Right kidney (tissue), 1 donor: ENCODE results near the gene ZIC4.

Experiments
- DNase-seq: peaks from one replicate; pipeline ENCODE4 v3.0.0-alpha.2; 2016

The ZIC4 gene

DNA sequence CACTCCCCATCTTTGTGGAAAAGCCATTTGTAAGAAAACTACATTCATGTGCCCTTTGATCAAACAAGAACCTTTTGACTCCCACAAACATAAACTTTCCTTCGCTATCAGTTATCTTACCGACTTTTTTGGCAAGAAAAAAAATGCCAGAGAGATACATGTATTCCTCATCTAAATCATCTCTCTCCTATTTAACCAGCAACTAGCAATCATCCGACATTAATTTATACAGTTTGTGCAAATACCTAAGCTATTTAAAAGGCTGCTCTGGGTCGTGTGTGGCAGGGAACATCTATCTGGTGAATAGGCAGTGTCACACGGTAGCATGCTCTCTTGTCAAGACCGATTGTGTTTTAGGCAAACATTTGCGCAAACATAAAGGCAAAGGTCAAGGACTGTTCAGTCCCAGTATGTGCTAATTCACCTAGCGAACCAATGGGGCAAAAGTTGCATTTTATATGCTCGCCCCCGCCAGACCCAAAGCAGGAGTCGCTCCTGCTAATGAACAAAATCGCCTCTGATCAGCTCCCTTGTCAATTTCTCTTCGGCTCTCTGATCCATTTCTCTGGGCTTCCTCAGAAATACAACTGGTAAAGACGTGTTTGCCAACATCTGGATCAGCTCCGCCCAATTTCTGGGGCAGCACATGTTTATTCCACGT is 37.7 kb downstream of the ZIC4 start:
- no peak for DNase-seq

DNA sequence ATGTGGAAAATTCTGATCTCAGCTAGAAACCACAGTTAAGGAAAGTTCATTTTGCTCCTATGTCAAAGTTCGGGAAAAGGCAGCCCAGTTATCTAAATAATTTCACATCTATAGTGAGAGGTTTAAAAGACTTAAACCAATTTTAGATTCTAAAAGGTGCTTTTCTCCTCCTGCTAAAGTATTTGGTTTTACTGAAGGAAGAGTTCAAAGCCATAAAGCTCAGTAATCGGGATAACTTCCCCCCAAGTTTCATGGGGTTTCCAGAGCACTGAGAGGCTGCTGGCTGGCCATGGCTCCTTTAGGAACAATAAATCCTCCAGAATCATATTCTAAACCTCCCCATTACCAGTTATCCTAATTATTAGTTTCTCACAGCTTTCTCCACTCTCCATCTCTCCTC is 38.2 kb downstream of the ZIC4 start:
- no peak for DNase-seq

DNA sequence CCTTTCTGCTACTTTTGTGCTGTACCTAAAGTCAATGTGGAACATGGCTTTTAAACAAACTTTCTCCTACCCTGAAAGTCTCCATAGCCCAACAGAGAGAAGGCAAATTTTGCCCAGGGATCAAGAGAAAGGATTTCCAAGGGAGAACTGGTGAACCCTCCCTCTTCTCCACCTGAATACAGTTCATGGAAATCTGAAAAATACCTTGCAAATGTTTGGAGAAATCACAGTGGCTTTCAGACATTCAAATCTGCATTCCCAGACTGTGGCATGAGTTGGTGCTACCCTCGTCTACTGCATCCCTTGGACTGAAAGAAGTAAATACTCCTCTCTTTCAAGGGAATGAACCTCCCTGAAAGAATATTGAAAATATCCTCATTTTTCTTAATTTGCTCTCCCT is 38.7 kb downstream of the ZIC4 start:
- DNase-seq = no peak

DNA sequence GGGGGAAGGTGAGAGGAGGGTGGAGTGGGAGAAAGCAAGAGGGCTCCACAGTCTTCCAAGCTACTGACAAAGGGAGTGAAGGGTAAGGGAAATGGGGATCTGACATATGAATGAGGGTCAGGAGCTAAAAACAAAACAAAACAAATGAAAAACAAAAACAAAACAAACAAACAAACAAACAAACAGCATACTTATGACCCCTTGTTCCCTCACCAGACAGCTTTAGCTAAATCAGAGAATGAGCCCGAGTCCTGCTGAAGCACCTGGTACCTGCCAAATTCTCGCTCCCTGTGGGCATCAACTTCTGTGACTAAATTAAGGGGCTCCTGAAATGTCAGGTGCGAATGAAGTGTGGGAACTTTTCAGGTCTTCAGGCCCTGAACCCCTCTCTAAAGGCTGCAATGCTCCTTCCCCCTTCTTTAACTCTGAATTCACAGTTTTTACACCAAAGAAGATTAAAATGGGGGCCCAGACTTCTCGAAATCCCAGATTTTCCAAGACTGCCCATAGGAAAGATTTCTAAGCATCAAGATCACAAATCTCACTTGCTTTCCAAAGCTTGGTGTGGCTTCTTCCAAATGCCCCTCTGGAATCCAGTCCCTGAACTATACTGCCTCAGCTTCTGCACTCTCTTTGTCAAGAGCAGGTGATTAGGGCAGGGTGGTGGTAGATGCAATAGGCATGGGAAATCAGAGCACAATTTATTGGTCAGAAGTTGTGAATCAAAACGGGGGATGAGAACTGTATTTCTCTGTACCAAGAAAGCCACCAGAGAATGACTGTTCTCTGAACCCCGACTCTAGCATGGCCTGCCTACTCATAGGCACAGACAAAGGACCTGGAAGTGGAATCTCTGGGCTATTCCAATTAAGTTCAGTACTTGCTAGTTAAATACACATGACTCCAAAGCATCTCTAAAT is 40.9 kb downstream of the ZIC4 start:
- no peak for DNase-seq

DNA sequence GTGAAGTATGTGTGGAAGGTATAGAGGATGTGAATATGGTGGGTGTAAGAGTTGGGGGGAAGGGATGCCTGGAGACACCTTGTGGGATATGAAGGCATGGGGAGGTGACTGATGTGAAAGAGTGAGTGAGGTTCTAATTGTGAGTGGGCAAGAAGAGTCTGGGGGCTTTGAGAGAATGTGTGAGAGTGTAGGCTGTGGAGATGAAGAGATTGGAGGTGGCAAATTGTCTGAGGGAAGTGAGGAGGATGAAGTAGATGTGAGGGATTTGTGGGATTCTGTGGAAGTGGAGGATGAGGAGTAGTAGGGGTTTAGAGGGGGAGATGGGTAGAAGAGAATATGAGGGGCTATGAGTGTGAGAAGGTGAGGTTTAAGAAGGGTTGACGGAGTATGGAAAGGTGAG is 41.6 kb downstream of the ZIC4 start:
- no peak for DNase-seq

DNA sequence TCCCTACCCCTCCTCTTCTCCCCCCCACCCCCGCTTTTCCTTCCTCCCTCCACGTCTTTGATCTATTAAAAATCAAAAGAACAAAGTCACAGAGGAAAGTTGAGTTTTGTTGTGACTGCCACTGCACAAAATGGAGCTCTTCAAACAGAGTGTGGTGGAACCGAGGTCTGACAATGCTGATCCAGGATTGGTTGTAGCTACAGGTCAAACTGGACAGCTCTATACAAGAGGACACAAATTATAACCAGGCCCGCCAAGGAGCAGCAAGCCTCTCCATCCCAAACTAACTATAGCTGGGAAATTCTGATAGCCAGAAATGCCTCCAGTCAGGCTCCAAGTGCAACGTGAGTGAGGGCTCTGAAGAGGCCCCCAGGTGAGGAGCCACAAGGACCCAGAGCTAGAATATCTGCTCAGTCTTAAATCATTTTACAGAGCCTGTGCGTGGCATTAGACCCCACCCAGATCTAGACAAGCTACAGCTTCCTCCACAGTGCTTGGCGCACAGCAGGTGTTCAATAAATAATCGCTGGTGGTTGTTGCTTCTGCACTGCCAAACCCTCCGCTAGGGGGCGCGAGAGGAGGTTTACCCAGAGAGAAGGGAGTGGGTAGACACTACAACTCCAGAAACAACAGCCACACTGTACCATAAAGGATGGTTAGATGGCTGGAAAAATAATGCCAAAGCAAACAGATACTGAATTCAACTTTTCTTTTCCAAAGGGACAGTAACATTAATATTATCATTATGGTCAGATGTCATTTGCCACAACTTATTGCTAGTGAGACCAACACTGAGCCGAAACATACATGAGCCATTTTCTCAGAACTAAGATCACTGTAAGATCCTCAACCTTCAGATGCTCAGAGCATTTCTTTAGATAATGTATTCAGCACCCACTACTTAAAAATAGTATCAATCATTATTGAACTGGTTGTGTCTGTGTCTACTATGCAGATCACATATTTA is 44.6 kb downstream of the ZIC4 start:
- no peak for DNase-seq

DNA sequence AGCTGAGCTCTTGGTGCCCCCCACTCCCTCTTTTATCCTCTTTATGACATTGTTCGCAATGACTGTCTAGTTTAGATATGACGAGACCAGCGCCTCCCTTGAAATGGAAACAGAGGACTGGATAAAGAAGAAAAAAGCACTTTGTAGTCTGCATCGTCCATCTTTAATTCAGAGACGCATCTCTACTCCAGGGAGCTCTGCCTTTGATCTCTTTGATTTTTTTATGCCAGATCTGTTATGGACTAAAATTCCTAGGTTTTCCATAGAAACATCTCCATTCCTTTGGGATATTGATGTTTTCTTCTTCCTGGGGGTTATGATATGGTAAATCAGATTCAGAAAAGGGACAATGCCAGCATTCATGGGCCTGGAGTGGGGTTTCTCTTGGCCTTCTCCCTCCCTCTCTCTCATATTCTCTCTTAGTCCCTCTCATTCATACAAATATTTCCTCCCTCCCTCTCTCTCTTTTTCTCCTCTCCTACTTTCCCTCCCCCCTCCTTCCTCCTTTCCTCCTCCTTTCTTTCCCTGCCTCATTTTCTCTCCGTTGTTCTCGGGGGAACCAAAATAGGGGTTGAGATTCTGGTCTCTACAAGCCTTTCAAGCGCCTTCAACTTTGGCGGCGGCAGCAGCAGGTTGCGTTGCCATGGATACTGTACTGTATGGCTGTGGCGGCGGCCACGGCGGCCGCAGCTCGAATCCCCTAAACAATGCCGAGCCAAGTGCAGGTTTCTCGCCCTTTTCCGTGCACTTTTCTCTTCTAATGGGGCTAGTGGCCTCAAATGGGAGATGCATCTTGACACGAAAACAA is 45.5 kb downstream of the ZIC4 start:
- DNase-seq = no peak

DNA sequence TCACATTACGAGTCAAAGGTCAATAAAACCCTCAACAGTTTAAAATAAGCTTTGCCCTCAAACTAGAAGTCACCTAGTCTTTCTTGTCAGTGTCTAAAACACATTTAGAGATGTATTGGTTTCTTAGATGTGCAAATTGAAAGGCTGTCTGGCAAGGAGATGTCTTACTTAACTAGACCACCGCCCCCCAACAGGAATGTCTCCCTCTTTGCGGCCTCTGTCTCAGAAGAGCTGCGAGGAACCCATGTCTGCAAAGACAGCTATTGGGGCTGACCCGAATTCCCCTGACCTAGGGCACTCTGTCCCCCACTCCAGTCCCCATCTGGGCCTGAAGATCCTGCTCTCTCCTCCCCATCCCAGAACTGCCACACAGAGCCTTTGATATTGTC is 46.3 kb downstream of the ZIC4 start:
- no peak for DNase-seq

DNA sequence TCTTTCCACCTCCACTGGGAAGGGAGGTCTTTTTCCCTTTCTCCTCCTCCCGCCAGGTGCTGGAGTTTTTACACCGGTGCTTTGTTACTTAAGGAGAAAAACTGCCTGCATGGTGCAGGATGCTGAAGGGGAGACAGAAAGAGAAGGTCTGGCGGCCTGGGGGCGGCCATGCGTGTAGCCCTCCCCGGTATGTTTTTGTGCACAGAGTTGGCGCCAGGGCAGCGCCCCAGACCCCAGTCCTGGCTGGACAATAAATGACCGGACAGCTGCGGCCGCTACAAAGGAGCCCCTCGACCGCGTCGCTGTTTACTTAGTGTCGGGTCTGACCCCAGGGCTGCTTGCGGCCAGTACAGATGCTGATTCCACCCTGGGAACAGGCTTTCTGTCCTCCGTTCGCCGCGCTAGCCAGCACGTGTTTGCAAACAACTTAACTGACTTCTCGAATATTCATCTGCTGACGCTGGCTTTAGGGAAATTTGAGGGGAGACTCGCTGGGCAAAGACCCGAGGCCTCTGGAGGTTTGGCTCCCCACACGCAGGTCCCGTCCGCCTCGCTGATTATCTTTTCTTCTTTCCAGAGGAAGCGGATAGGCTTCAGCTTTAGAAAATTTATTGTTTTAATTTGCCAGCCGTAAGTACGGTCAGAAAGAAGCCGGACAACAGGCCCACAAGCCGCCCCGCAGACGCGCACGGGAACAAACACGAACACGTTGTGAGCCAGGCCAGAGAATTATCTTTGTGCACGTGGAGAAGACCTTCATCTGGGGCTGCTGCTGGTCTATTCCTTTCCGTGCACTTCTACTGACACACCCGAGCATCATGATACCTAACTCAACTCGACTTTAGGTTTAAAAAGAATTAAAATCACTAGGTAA is 46.9 kb downstream of the ZIC4 start:
- DNase-seq = no peak

DNA sequence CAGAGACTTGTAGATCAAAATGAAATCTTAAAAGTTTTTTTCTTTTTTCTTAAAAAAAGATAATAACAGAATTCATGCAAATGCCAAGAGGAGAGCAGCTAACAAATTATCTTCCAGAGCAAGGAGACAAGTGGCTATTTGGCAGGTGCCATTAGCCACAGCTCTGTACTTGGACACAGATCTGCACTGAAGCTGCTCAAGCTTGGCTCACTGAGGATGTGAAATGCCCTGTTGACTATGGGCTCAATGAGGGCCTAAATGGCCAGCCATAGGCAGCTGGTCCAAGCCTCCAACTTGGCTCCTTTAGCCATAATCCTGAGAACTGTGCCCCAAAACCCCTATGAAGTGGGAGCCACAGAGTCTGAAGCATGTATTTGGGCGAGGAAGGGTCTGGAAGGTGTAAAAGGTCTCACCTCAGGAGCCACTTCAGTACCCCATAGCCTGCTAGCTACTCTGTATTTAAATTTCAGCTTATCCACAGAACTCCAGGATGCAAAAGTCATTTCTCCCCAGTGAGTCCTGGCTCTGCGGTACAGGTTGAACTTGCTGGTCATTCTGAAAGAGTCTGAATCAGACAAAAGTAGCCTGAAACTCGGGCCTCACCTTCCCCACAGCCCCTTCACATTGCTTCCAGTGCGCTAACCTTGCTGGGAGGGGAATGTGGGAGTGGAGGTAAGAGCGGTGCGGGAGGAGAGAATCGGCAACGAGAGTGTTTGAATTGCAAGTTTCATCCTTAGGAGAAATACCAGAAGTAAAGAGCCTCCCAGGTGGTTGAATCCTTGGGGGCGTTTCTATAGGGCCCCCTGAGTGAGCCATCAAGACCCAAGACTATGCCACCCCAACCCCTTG is 48.0 kb downstream of the ZIC4 start:
- no peak for DNase-seq

DNA sequence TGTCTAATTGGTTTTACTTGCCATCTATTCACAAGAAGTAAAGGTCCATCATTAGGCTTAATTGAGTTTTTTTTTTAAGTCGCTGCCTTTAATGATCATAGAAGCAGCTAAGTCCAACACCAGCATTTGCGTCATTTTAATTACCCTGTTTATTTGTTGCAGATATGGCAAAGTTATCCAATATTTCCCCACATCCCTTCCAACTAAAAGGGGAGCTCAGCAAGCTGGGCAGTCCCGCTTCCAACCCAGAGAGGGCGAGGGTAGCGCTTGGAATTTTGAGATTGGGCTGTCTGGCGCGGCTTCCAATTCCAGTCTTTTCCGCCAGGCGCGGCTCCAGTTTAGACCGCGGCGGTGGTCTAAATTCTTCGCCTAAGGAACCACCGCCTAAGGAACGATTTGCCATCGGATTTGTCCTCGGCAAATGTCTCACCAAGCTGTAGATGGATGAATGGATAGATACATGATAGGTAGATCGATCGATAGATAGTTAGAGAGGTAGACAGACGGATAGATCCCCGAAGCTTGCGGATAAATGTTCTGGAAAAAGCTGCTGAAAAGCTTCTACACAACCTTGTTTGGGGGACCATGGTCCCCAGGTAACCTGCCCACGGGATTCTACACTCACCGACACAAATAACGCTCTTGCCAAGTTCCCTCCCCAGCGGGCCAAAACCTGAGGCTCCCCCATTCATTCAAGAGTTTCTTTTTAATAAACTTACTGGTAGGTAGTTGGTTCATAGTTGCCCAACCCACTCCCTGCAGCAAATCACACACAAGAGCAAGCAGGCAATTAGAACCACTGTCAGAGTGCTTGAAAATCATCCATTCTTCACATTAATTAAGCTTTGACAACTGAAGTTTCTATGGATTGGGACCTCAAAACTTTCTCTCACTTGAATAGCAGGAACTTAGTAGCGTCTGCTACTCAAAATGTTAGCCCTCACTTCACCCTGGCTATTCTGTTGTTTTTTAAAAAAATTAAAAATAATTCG is 49.1 kb downstream of the ZIC4 start:
- DNase-seq = no peak

DNA sequence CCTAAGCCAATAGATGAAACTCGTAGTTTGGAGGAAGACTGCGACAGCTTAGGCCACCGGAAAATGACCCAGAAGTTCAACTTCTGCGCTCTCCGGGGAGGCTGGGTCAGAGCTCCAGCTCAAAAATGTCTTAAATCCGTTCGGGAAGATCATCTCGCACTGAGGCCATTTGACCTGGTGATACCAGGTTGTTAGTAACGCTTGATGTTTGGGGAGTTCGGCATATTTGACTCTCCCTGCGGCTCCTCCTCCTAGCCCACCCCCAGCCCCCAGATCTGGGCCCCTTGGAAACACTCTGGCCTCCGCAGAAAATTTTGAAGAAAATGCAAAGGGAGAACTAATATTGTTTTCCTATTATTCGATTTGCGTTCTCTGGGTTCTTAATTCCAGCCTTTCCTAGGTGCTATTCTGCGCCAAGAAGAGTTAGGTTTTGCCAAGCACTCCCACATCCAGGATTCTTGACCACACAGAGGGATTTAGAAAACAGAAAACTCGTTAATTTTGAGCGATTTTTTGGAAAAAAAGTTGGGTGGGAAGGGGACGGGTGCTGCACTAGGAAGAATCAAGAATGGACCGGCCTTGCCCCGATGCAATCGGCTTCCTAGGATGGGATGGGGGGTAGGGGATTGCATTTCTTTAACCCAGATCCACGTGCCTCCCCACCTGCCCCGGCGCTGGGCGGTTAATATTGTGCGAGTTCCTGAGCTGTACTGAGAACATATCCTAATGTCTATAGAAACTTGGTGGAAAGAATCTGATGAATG is 50.0 kb downstream of the ZIC4 start:
- no peak for DNase-seq

DNA sequence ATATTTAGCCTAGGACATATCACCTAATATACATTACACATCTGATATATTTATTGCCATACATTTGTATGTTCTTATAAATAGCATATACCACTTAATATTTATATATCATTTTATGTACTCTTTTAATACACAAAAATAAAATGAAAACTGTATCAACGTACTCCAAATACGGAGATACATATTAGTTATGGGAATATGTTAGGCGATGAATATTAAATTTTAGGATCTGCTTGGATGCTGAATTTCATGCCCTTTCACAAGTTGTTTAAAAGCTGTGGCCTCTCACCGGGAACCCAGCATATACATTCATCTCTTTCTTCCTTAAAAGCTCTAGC is 50.6 kb downstream of the ZIC4 start:
- DNase-seq = no peak

DNA sequence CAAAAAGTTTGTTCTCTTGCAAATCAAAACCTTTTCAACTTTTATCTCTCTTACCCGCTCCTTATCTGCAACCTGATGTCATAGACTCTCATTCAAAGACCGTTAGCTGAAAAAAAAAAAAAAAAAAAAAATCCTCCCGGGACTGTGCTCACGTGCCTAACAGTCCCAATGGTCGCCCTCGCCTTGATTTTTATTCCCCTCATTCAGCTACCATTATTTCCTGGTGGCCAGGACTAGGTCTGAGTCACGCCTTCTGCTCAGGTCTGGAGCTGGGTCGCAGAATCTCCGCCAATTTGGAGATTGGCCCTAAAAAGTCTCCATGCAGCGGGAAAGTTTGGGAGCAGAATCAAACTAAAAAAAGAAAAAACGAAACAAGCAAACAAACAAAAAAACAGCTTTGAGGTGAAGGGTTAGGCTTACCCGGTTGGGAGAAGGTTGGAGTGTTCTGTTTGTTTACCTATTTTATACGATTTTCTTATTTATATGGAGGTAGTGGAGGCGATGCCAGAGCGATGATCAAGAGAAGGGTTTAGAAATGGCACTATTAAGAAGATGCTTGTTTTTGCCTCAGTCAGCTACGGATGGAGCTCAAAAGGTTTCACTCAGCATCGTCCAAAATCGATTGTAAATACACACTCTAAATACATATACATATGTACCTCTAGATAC is 51.1 kb downstream of the ZIC4 start:
- DNase-seq = no peak

DNA sequence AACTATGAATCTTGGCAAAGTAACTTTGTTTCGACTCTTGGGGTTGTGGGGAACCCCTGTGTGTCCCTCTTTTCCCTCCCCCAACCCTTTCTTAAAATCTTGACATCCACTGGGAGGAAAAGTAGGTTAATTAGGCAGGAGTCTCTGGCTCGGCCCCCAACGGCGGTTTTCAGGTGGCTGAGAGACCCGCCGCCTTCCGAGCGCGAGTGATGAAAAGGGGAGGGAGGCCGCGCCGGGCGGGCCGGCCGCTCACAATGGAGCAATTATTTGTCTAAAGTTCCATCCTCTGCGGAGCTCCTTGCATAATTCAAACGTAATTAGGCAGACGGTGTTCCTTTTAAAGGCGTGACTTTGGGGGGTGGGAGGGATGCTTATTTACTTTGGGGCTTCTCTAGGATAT is 51.7 kb downstream of the ZIC4 start:
- DNase-seq = no peak

DNA sequence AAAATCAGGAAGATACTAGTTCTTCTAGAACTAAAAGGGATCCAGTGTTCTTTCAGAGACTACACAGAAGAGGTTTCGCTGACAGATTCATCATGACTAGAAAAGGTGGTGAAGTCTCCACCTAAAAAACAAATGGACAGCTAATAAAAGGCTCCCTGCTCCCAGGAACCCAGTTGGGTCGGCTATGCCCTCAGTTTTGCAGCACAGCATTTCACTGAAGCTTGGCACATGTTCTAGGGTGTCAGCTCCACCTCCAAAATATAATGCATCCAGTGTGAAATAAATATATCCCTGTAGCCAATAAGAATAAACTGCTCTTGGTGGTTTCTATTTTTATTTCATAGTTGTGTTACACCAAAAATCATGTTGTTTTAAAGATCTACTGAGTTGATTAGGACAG is 55.0 kb downstream of the ZIC4 start:
- DNase-seq = no peak

DNA sequence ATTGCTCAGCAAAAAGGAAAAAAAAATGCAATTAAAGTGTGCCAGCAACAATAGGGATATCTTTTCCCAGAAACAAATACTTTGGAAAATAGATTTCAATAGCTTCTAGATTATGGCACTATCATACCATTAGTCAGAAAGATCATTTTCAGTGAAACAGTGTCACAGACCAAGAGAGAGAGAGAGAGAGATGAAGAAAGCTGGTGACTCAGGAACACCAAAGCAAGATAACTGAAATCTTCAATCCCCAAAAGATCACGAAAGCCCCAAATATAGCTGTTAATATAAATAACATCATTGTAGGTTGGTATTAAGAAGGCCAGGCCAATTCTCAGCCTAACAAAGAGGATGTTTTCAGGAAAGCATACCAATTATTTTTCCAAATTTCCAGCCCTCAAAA is 57.4 kb downstream of the ZIC4 start:
- no peak for DNase-seq
